HG03064 (cell line): ENCODE measurements around the gene ZNG1E.
"Not testable (repeated sequence)": the region's sequence is repeated elsewhere in the genome, so short reads cannot be mapped to it uniquely, and the experiment has no call there.

ENCODE experiments used
- ATAC-seq: cut with Tn5 transposase; IDR thresholded peaks from one replicate; pipeline ENCODE4 v1.9.1; 2021; ENCODE audit warnings: low read depth; ENCODE audit not compliant: unreplicated experiment

The ZNG1E gene

DNA sequence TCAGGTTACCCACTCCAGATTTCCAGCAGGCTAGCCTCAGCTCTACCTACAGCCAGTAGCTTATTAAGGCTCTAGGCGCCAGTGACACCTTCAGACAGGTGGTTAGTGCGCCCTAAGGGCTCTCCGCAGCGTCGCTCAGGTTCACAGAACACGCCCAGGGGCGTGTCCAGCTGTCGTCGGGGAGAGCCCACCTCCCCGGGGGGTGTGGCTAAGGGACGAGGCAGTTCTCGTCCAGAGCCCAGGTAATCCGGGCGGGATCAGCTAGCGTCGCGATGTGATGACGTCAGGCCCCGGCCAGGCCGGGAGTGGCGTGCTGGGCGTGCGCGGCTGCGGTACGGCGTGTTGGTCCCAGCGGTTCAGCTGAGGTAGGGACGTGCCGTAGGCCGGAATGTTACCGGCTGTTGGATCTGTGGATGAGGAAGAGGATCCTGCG is at the start of gene ZNG1E:
ZNG1E (plus strand) TSS at position 340 of the 433 bp plus-strand sequence; CDS start at position 389, 49 bp downstream.
- ATAC-seq: not testable (repeated sequence)

DNA sequence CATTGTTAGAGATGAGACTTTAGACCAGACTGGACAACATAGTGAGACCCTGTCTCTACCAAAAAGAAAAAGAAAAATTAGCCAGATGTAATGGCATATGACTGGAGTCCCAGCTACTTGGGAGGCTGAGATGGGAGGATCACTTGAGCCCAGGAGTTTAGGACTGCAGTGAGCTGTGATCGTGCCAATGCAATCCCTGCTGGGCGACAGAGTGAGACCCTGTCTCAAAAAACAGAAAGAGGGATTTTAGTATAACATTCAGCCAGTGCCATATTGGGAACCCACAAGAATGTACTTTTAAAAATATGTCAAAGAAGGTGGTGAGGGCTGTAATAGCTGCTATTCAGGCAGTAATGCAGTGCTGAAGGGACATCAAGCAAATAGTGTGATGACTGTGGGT is 2.1 kb upstream of the ZNG1E start:
- ATAC-seq: not testable (repeated sequence)

DNA sequence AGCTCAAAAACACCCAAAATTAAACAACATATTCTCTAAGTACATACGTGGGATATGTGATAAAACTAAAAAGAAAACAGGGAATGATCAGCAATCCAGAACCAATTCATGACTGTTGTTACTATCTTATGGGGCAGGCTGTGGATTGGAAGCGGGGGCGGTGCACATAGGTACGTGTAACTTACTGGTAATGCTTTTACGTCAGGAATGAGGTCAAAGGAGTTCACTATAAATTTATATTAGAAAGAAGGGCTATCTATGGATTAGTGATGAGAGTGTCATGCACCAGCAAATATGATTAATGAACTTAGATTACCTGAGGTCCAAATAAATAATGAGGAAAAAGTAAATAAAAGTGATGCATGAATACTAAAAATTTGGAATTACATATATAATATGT is 710 bp upstream of the ZNG1E start:
- not testable (repeated sequence) for ATAC-seq

DNA sequence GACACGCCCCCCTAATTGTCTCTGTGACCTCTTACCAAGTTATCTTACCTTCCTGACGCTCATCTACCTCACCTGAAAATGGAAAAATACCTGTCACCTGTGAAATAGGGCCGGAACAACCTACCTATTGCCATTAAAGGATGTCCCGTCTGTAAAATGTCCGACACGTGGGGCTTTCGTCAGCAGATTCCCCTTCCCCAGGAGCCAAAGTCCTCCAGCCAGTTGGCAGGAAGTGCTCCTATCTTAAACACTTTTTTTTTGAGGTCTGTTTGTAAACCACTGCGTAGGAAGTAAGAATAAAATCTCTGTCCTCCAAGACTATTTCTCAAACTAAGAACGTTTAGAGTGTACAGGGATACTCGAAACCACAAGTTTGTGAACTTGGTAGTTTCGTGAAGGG is 661 bp downstream of the ZNG1E start:
- ATAC-seq: not testable (repeated sequence)

DNA sequence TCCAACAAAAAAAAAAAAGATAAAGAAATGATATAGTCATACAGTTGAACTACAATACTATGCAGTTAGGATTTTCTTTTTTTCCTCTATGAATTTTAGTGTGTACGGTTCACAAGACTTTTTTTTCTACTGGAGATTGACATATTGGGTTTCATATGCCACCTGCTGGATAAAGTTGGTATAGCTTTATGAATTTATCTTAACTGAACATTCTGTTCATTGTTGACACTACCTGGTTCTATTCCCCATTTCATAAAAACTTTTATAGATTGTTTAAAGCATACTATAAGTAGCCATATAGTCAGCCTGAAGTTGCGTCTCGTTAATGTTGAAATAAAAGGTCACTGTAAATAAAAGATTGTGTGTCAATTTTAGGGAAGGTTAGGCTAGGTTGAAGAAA is 2.8 kb downstream of the ZNG1E start:
- not testable (repeated sequence) for ATAC-seq

DNA sequence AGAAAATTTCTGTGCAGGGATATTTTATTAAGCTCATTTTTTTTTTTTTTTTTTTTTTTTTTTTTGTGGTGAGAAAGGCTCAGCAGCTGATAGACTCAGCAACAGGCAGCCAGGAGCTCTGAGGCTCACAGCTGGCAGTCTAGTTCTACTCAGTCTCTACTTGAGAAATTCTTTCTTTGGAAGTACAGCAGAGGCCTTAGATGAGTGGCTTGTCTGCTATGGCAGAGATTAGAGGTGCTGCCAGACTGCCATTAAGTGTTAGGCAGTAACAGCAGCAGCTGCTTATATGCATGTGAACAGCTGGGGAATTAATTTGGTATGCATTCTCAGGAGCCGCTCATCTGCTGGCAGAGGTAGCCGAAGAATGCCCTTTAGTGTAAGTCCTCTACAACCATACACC is 27.8 kb downstream of the ZNG1E start:
- ATAC-seq: not testable (repeated sequence)

DNA sequence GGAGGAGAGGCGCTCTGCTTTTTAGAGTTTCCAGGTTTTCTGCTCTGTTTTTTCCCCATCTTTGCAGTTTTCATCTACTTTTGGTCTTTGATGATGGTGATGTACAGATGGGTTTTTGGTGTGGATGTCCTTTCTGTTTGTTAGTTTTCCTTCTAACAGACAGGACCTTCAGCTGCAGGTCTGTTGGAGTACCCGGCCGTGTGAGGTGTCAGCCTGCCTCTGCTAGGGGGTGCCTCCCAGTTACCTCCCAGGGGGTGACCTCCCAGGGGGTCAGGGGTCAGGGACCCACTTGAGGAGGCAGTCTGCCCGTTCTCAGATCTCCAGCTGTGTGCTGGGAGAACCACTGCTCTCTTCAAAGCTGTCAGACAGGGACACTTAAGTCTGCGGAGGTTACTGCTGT is 38.7 kb downstream of the ZNG1E start:
- not testable (repeated sequence) for ATAC-seq

DNA sequence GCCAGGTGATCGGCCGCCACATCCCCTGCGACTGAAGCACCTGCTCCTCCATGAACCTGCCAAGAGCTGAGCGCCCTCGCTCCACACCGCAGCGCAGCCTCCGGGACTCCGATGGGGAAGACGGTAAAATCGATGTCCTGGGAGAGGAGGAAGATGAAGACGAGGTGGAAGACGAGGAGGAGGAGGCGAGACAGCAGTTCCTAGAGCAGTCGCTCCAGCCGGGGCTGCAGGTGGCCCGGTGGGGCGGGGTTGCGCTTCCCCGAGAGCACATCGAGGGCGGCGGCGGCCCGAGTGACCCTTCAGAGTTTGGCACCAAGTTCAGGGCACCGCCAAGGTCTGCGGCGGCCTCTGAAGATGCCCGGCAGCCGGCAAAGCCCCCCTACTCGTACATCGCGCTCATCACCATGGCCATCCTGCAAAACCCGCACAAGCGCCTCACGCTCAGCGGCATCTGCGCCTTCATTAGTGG is 61.4 kb downstream of the ZNG1E start, which contains the start of gene FOXD4L4:
FOXD4L4 (plus strand) TSS at position 51 of the 469 bp plus-strand sequence; CDS start at position 51, 0 bp downstream.
- ATAC-seq: not testable (repeated sequence)

DNA sequence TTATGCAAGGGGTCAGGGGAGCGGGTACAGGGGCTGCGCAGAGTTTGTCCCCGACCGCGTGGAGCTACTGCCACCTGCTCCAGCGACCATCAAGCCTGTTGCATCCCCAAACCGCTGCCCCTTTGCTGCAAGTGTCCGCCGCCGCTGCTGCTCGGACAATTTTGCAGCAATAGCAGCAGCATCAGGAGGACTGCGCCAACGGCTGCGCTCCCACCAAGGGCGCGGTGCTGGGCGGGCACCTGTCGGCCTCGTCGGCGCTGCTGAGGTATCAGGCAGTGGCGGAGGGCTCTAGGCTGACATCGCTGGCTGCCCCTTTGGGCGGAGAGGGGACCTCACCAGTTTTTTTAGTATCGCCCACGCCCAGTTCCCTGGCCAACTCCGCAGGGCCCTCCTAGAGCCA is 62.4 kb downstream of the ZNG1E start:
- ATAC-seq: not testable (repeated sequence)
